Measurements from ENCODE around the gene LINGO1. TPM values are rescaled to one million over a fixed set of nuclear protein-coding genes. Genes with fewer than 3 reads are reported as not detected.

Gene LINGO1
- total and polyA plus RNA-seq, 2 experiments from 2014 or later: 31.8 to 37.0 TPM

- TF ChIP-seq, protein P1, sequence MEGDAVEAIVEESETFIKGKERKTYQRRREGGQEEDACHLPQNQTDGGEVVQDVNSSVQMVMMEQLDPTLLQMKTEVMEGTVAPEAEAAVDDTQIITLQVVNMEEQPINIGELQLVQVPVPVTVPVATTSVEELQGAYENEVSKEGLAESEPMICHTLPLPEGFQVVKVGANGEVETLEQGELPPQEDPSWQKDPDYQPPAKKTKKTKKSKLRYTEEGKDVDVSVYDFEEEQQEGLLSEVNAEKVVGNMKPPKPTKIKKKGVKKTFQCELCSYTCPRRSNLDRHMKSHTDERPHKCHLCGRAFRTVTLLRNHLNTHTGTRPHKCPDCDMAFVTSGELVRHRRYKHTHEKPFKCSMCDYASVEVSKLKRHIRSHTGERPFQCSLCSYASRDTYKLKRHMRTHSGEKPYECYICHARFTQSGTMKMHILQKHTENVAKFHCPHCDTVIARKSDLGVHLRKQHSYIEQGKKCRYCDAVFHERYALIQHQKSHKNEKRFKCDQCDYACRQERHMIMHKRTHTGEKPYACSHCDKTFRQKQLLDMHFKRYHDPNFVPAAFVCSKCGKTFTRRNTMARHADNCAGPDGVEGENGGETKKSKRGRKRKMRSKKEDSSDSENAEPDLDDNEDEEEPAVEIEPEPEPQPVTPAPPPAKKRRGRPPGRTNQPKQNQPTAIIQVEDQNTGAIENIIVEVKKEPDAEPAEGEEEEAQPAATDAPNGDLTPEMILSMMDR (IDR thresholded peaks at IDR 0.05; ENCODE audit: low read depth, low read length): no peak
- no peak overlapping the region for H3K27ac ChIP-seq
- no peak for DNase-seq (ENCODE audit: low read depth in 1 of 2, low spot score in 1 of 2)
- no peaks in the 10 kb centered on the region for H3K9me3 ChIP-seq (ENCODE audit: low read depth)
- no peaks in the 10 kb centered on the region for H3K36me3 ChIP-seq
- no peaks in the 10 kb centered on the region for H3K4me1 ChIP-seq (ENCODE audit: low read depth)
- H3K4me3 ChIP-seq: no peak overlapping the region
- H3K27me3 ChIP-seq: no peaks in the 10 kb centered on the region
These were observed 21.2 kb upstream of the LINGO1 start for GRCh38 chr15:77653832-77654480.

DNA sequence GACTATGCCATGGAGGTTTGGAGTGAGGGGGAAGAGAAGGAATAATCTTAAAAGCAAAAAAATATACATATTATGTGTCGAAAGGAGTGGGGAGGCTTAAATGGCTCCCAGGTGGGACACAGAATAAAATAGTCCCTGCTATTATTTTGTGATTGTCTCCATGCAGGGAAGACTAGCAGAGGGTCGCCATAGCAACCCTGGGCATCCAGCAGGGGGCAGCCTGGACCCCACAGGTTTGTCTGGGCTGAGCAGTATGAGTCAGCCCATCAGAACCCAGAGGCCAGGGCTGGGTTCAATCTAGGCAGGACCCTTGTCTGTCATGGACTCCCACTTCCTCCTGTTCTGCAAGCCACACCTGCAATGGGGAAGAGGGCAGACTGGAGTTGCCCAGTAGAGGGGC, 17.6 kb upstream of the LINGO1 start:
- no peaks in the 10 kb centered on the region for H3K36me3 ChIP-seq
- no peaks in the 10 kb centered on the region for H3K9me3 ChIP-seq (ENCODE audit: low read depth)
- H3K4me1 ChIP-seq (ENCODE audit: low read depth): no peaks in the 10 kb centered on the region
- peak; percentile 28 to 67 for DNase-seq (ENCODE audit: low read depth in 1 of 2, low spot score in 1 of 2)
- no peaks in the 10 kb centered on the region for H3K27me3 ChIP-seq
- H3K27ac ChIP-seq: no peak overlapping the region
- TF ChIP-seq, protein P1 (IDR thresholded peaks at IDR 0.05; ENCODE audit: low read depth, low read length): peak; percentile 39
- H3K4me3 ChIP-seq: no peak overlapping the region

DNA sequence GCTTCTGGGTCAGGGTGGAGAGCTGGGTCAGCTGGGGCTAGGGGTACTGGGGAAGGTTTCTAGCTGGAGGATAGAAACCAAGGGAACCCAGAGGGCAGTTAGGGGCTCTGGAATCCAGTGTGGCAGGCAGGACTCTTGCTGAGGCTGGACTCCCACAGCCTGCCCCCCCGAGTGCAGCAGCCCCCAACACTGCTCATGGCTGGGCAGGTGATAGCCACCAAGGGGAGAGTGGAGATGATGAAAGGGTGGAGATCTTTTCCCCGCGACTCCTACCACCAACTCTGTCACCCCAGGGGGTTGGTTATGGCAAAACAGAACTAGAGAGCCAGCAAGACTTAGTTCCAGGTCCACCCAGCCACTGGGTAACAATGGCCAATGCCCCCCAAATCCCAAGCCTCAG, 16.9 kb upstream of the LINGO1 start:
- TF ChIP-seq, protein P1 (IDR thresholded peaks at IDR 0.05; ENCODE audit: low read depth, low read length): no peak
- H3K4me1 ChIP-seq (ENCODE audit: low read depth): no peaks in the 10 kb centered on the region
- H3K27ac ChIP-seq: no peak overlapping the region
- H3K27me3 ChIP-seq: no peaks in the 10 kb centered on the region
- H3K36me3 ChIP-seq: no peaks in the 10 kb centered on the region
- H3K9me3 ChIP-seq (ENCODE audit: low read depth): no peaks in the 10 kb centered on the region
- no peak for DNase-seq (ENCODE audit: low read depth in 1 of 2, low spot score in 1 of 2)
- H3K4me3 ChIP-seq: no peak overlapping the region

DNA sequence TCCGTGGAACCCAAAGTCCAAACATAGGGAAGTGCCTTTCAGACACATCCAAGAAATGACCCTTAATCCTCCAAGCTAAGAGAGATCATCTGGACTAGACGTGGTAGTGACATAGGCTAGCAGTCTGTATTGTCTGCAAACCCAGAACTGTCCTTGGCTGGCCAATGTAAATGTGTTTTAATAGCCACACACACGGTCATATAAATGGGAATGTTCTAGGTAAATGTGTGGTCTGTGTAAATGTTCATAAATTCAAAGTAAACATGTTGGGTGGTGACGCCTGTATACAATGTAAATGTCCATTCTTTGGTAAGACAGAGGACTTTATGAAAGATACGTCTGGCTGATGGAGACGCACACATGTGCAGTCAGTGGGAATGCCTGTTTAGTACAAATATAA, 16.3 kb upstream of the LINGO1 start:
- H3K36me3 ChIP-seq: no peaks in the 10 kb centered on the region
- H3K4me3 ChIP-seq: no peak overlapping the region
- TF ChIP-seq, protein P1 (IDR thresholded peaks at IDR 0.05; ENCODE audit: low read depth, low read length): no peak
- H3K9me3 ChIP-seq (ENCODE audit: low read depth): no peaks in the 10 kb centered on the region
- H3K27me3 ChIP-seq: no peaks in the 10 kb centered on the region
- H3K27ac ChIP-seq: no peak overlapping the region
- no peak for DNase-seq (ENCODE audit: low read depth in 1 of 2, low spot score in 1 of 2)
- H3K4me1 ChIP-seq (ENCODE audit: low read depth): no peaks in the 10 kb centered on the region

GRCh38 chr15:77647961-77648360, 15.2 kb upstream of the LINGO1 start:
- Histone ChIP-seq H3K4me3 (no peak overlapping the region), H3K4me1 (ENCODE audit: low read depth) (no peaks in the 10 kb centered on the region), H3K9me3 (ENCODE audit: low read depth) (no peaks in the 10 kb centered on the region), H3K36me3 (no peaks in the 10 kb centered on the region), H3K27me3 (no peaks in the 10 kb centered on the region), H3K27ac (no peak overlapping the region)
- DNase-seq (ENCODE audit: low read depth in 1 of 2, low spot score in 1 of 2): no peak
- TF ChIP-seq, protein P1 (IDR thresholded peaks at IDR 0.05; ENCODE audit: low read depth, low read length): no peak

Measured in cardiac muscle cell (in vitro differentiated cells and primary cell).